ENCODE results near the gene GCNT2. TPM values are rescaled to one million over a fixed set of nuclear protein-coding genes. Genes with fewer than 3 reads are reported as not detected.

The GCNT2 gene
- total and polyA plus RNA-seq, 2 of the 8 experiments (the other 6 are each of a cell fraction or from before 2014, with no cell fraction given), result 19.3 to 52.5 TPM

DNA sequence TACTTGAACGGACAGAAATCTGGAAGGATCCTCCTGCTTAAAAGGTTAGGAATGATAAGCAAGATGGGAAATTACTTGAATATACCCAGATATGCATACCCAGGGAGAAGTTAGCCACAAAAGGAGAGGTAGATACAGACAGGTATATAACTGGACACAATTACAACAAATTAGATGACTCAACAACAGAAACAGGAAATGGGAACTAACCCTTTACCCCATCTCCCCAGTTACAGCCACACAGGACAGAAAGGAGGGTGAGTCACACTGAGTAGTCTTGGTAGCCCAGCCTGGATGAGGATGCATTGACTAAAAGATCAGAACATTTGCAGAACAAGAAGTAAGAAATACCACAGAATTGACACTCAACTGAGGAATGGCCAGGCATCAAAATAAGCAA lies 112.1 kb downstream of the GCNT2 start:
- no peak overlapping the region for H2BK15ac ChIP-seq (ENCODE audit: low read length)
- no peak overlapping the region for H3K4ac ChIP-seq (replicated peaks; ENCODE audit: insufficient read length, low read depth, low read length)
- H3K27me3 ChIP-seq (replicated peaks in 1 of 4; ENCODE audit: control insufficient read depth in 3 of 4, extremely low read depth in 1 of 4, insufficient read depth in 3 of 4, low read length in 3 of 4), result no peaks in the 10 kb centered on the region
- H4K5ac ChIP-seq (ENCODE audit: insufficient read length, low read depth, low read length), result no peak overlapping the region
- H3K23ac ChIP-seq (ENCODE audit: insufficient read length), result no peak overlapping the region
- H2BK120ac ChIP-seq (replicated peaks; ENCODE audit: low read depth, low read length), result no peak overlapping the region
- POLR2A ChIA-PET (ENCODE audit: partially characterized antibody), result no interaction called here
- no peak overlapping the region for H2AK5ac ChIP-seq (ENCODE audit: low read depth, low read length)
- no peak overlapping the region for H3K18ac ChIP-seq (ENCODE audit: extremely low read depth, low read length)
- no peaks in the 10 kb centered on the region for H3K79me1 ChIP-seq (ENCODE audit: low read depth, low read length)
- 83% methylated on average over 1 of the region's 1 CpG; no CpG with 5 or more reads in 1 of the 2 experiments for WGBS, 2 experiments (ENCODE audit: extremely low coverage in 1 of 2, insufficient coverage in 1 of 2, insufficient read length in 1 of 2, insufficient replicate concordance in 2 of 2, low coverage in 1 of 2, low lambda C conversion rate in 2 of 2, missing lambda C conversion rate in 1 of 2)
- no peak overlapping the region for H3K56ac ChIP-seq (replicated peaks; ENCODE audit: insufficient read length, low read depth, low read length)
- no peak overlapping the region for H2AFZ ChIP-seq (ENCODE audit: low read length)
- H3K14ac ChIP-seq (ENCODE audit: insufficient read length), result no peak overlapping the region
- no peak overlapping the region for H4K8ac ChIP-seq (ENCODE audit: extremely low read depth, insufficient read depth, low read length)
- peaks cover 0 to 2% of the 10 kb centered on the region in 2 experiments; a peak in 1 of 4 replicates for H3K9me3 ChIP-seq (ENCODE audit: insufficient read depth in 2 of 2, low read depth in 1 of 2, low read length in 1 of 2)
- CTCF ChIA-PET (ENCODE audit: partially characterized antibody), result no interaction called here
- H3K4me1 ChIP-seq (replicated peaks in 1 of 4; ENCODE audit: control insufficient read depth in 3 of 4, insufficient read depth in 4 of 4, low read length in 3 of 4), result no peaks in the 10 kb centered on the region
- H2BK5ac ChIP-seq (ENCODE audit: low read depth, low read length), result no peak overlapping the region
- no peak overlapping the region for H2BK12ac ChIP-seq (ENCODE audit: low read depth, low read length)
- H3K27ac ChIP-seq (ENCODE audit: low read depth, low read length), result no peak overlapping the region
- no peak overlapping the region for H3K9ac ChIP-seq (replicated peaks in 1 of 4; ENCODE audit: extremely low read depth in 1 of 4, low read depth in 3 of 4, low read length in 3 of 4)
- DNase-seq (ENCODE audit: low read depth in 1 of 2, low spot score in 2 of 2), result no peak
- H3K36me3 ChIP-seq (ENCODE audit: control insufficient read depth in 2 of 4, insufficient read depth in 4 of 4, low read length in 3 of 4), result peaks cover 0 to 1% (median 0%) of the 10 kb centered on the region in 4 experiments; a peak in 3 of 8 replicates
- no peak overlapping the region for H4K91ac ChIP-seq (replicated peaks; ENCODE audit: insufficient read length, low read length)
- H3K23me2 ChIP-seq (ENCODE audit: low read depth, low read length), result no peaks in the 10 kb centered on the region
- 0 out of 2 replicates have a peak, but pooled peaks have one; percentile 11 for TF ChIP-seq JUND (IDR thresholded peaks at IDR 0.05; ENCODE audit: low read length)
- no peak for TF ChIP-seq RAD21 (IDR thresholded peaks at IDR 0.05 in 1 of 2, conservative IDR thresholded peaks at IDR 0.05 in 1 of 2; ENCODE audit: low read depth in 2 of 2, low read length in 2 of 2)
- no peak overlapping the region for H3K4me3 ChIP-seq (ENCODE audit: extremely low read depth in 1 of 4, insufficient read depth in 2 of 4, low read depth in 3 of 4, low read length in 4 of 4)
- no peak overlapping the region for H2BK20ac ChIP-seq (ENCODE audit: low read length)
- no peaks in the 10 kb centered on the region for H4K20me1 ChIP-seq (replicated peaks in 1 of 2; ENCODE audit: control insufficient read depth in 1 of 2, insufficient read depth in 2 of 2, low read length in 2 of 2)
- H3K79me2 ChIP-seq (ENCODE audit: control insufficient read depth in 1 of 2, insufficient read depth in 2 of 2, low read length in 2 of 2), result no peaks in the 10 kb centered on the region
- H3K4me2 ChIP-seq (ENCODE audit: insufficient read depth in 1 of 2, low read depth in 2 of 2, low read length in 2 of 2), result no peak overlapping the region
- FAIRE-seq, result no peak
